HG02571 (cell line): ENCODE measurements around the gene GCSAM.

Experiments used
- ATAC-seq: cut with Tn5 transposase; IDR thresholded peaks from one replicate; pipeline ENCODE4 v1.9.1; 2021; ENCODE audit warnings: mild to moderate bottlenecking, moderate library complexity; ENCODE audit not compliant: unreplicated experiment

The GCSAM gene

GRCh38 chr3:112129925-112130637 lies 3.0 kb downstream of the GCSAM start:
- no peak for ATAC-seq

GRCh38 chr3:112128843-112129727 lies 4.0 kb downstream of the GCSAM start:
- ATAC-seq: peak; percentile 38

- no peak for ATAC-seq
These were observed 5.2 kb downstream of the GCSAM start for GRCh38 chr3:112127522-112128494.

GRCh38 chr3:112126511-112126911 lies 6.5 kb downstream of the GCSAM start:
- ATAC-seq: no peak

GRCh38 chr3:112124907-112125607 lies 8.0 kb downstream of the GCSAM start:
- ATAC-seq: no peak

- no peak for ATAC-seq
These were observed 9.5 kb downstream of the GCSAM start for GRCh38 chr3:112123548-112123947.

- ATAC-seq: no peak
These were observed 10.2 kb downstream of the GCSAM start for GRCh38 chr3:112122870-112123269.

GRCh38 chr3:112121577-112122547 lies 11.2 kb downstream of the GCSAM start:
- ATAC-seq: no peak

- ATAC-seq: no peak
These were observed 12.8 kb downstream of the GCSAM start for GRCh38 chr3:112119962-112120836.

GRCh38 chr3:112117841-112118571 lies 15.0 kb downstream of the GCSAM start:
- no peak for ATAC-seq

GRCh38 chr3:112117415-112117814 lies 15.6 kb downstream of the GCSAM start:
- ATAC-seq: no peak

GRCh38 chr3:112116748-112117186 lies 16.3 kb downstream of the GCSAM start:
- no peak for ATAC-seq

- no peak for ATAC-seq
These were observed 17.2 kb downstream of the GCSAM start for GRCh38 chr3:112115806-112116383.

GRCh38 chr3:112115161-112115739 lies 17.8 kb downstream of the GCSAM start:
- ATAC-seq: peak; percentile 36

- peak; percentile 0 for ATAC-seq
These were observed 18.4 kb downstream of the GCSAM start for GRCh38 chr3:112114576-112115160.

- peak; percentile 49 for ATAC-seq
These were observed 21.2 kb downstream of the GCSAM start for GRCh38 chr3:112111785-112112402.
